Vagina (tissue), 2 donors: ENCODE results near the gene SYT1.

Experiments used
- CTCF ChIP-seq, 3 experiments: fragments of 450-650 bp in 2 of 3; fragments of 200-600 bp in 1 of 3; sonication (generic) in 1 of 3; IDR thresholded peaks; one replicate each; pipeline ENCODE4 v1.5.1; 2017 to 2019; ENCODE audit warnings: antibody characterized with exemption in 3 of 3, mild to moderate bottlenecking in 2 of 3, moderate library complexity in 2 of 3
- POLR2AphosphoS5 ChIP-seq, 2 donors: sonication (generic); formaldehyde crosslinking; IDR thresholded peaks; one replicate each; pipeline ENCODE4 v1.9.0; 2017; ENCODE audit warnings: antibody characterized with exemption in 2 of 2, mild to moderate bottlenecking in 2 of 2, low read depth in 1 of 2; ENCODE audit not compliant: insufficient read depth in 1 of 2

- no peak for TF ChIP-seq POLR2AphosphoS5 (IDR thresholded peaks at IDR 0.05; ENCODE audit: insufficient read depth in 1 of 2, low read depth in 1 of 2)
- no peak for TF ChIP-seq CTCF (IDR thresholded peaks at IDR 0.05)
Measured at GRCh38 chr12:79115743-79116142, 251.2 kb downstream of the SYT1 start.
